HEK293 (cell line): ENCODE results near the gene ECM1.

Experiments
- CTCF ChIP-seq: fragments of 450-650 bp; formaldehyde crosslinking; IDR thresholded peaks from 2 replicates; pipeline ENCODE4 v1.5.1; 2016; ENCODE audit warnings: missing biosample characterization, missing genetic modification characterization
- KLF16 ChIP-seq: fragments of 450-650 bp; formaldehyde crosslinking; IDR thresholded peaks from 2 replicates; pipeline ENCODE4 v1.5.1; 2017; ENCODE audit warnings: missing biosample characterization, missing genetic modification characterization
- PBX3 ChIP-seq: sonication (generic); formaldehyde crosslinking; IDR thresholded peaks from 2 replicates; pipeline ENCODE4 v1.8.1; 2022; ENCODE audit warnings: mild to moderate bottlenecking, moderate library complexity, missing genetic modification reagents
- REST ChIP-seq: fragments of 450-650 bp; formaldehyde crosslinking; IDR thresholded peaks from 2 replicates; pipeline ENCODE4 v1.5.1; 2016; ENCODE audit warnings: missing biosample characterization, missing genetic modification characterization
- YY1 ChIP-seq: fragments of 450-650 bp; formaldehyde crosslinking; IDR thresholded peaks from 2 replicates; pipeline ENCODE4 v1.5.1; 2018; ENCODE audit warnings: missing biosample characterization, missing genetic modification characterization
- ZBTB7A ChIP-seq: fragments of 450-650 bp; formaldehyde crosslinking; IDR thresholded peaks from 2 replicates; pipeline ENCODE4 v1.5.1; 2016; ENCODE audit warnings: low read depth, missing biosample characterization, missing genetic modification characterization
- ZNF146 ChIP-seq: fragments of 450-650 bp; formaldehyde crosslinking; IDR thresholded peaks from 2 replicates; pipeline ENCODE4 v1.5.1; 2016; ENCODE audit warnings: missing biosample characterization, missing genetic modification characterization
- ZNF174 ChIP-seq: fragments of 450-650 bp; formaldehyde crosslinking; IDR thresholded peaks from 2 replicates; pipeline ENCODE4 v1.5.0; 2017; ENCODE audit warnings: missing biosample characterization, mild to moderate bottlenecking, missing genetic modification characterization
- ZNF239 ChIP-seq: fragments of 450-650 bp; formaldehyde crosslinking; IDR thresholded peaks from 2 replicates; pipeline ENCODE4 v1.5.1; 2016; ENCODE audit warnings: missing biosample characterization, missing genetic modification characterization
- ZNF510 ChIP-seq: fragments of 450-650 bp; formaldehyde crosslinking; IDR thresholded peaks from 2 replicates; pipeline ENCODE4 v1.5.1; 2018; ENCODE audit warnings: mild to moderate bottlenecking, missing genetic modification characterization, missing biosample characterization; ENCODE audit not compliant: insufficient replicate concordance
- ZNF600 ChIP-seq: fragments of 450-650 bp; formaldehyde crosslinking; IDR thresholded peaks from 2 replicates; pipeline ENCODE4 v1.5.1; 2016; ENCODE audit warnings: missing biosample characterization, missing genetic modification characterization
- ZNF830 ChIP-seq: fragments of 450-650 bp; IDR thresholded peaks from 2 replicates; pipeline ENCODE4 v1.5.0; 2018; ENCODE audit warnings: missing biosample characterization, missing genetic modification characterization, low read depth, mild to moderate bottlenecking, moderate library complexity

DNA sequence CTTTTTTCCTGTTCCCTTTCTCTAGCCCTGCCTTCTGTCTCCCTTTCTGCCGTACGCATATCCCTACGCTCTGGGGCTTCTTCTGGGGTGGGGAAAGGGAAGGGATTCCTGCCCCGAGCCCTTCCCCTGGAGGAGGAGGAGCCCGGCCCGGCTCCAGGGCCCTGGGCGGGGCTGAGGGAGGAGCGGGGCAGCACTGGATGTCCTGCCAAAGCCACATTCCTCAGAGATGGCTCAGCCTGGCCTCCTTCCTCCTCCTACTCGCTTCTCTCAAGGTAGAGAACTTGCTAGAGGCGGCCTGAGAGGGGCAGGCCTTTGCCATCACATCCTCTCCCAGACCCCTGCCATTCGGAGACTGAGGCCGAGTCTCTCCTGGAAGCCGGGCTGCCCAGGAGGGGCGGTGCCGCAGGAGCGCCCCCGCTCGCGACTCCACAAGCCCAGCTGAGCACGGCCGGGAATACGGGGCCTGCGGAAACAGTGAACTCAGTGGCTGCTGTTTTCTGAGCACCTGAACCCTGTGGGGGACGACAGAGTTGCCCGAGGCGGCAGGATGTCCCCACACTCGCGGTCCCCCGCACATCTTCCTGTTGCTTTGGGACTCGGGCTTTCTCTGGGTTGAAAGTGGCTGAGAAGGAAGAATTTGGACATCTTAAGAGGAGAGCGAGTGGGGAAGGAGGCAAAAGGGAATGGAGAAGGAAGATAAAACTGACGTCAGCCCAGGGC lies 53.5 kb downstream of the ECM1 start:
- TF ChIP-seq CTCF (tag by site-specific recombination) (peak; percentile 57), REST (tag by site-specific recombination) (0 out of 2 replicates have a peak, but pooled peaks have one; percentile 14), ZNF600 (tag by site-specific recombination) (peak; percentile 89), KLF16 (tag by site-specific recombination) (0 out of 2 replicates have a peak, but pooled peaks have one; percentile 7), ZBTB7A (tag by site-specific recombination) (no peak; the same call in 1 of the 2 replicates), ZNF830 (tag by site-specific recombination) (no peak), ZNF510 (tag by site-specific recombination) (no peak), ZNF146 (tag by site-specific recombination) (no peak), ZNF239 (no peak), YY1 (no peak), ZNF174 (tag by site-specific recombination) (no peak), PBX3 (0 out of 2 replicates have a peak, but pooled peaks have one; percentile 38)
